ENCODE measurements around the gene DNAJC17. TPM values are rescaled to one million over a fixed set of nuclear protein-coding genes. Genes with fewer than 3 reads are reported as not detected.

Gene DNAJC17
- total and polyA plus RNA-seq, 4 donors, result 10.0 to 32.5 (median 19.9) TPM

DNA sequence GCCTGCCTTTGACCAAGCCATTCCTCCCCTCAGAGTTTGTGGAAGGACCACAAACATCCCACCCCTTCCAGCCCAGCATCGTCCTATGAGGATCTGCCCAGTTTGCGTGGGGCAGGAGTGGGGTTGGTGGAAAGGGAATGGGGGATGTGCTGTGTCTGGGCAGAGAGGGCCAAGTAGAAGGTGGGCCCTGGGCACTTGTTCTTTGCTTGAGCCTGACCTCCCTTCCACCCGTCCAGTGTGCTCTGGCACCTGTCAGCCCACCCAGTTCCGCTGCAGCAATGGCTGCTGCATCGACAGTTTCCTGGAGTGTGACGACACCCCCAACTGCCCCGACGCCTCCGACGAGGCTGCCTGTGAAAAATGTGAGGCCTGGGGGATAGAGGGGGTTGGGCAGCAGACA lies 46.9 kb upstream of the DNAJC17 start:
- TF ChIP-seq FOXA1 (IDR thresholded peaks at IDR 0.05) (no peak), YY1 (IDR thresholded peaks at IDR 0.05) (no peak), JUND (IDR thresholded peaks at IDR 0.05) (no peak), NR2F2 (IDR thresholded peaks at IDR 0.05) (no peak), SP1 (IDR thresholded peaks at IDR 0.05) (no peak), HNF4G (IDR thresholded peaks at IDR 0.05) (no peak), RAD21 (IDR thresholded peaks at IDR 0.05) (no peak), HNF4A (conservative IDR thresholded peaks at IDR 0.05) (no peak), GABPA (IDR thresholded peaks at IDR 0.05 in 1 of 2, conservative IDR thresholded peaks at IDR 0.05 in 1 of 2) (no peak), EGR1 (IDR thresholded peaks at IDR 0.05; ENCODE audit: low read depth in 2 of 2) (no peak), RXRA (IDR thresholded peaks at IDR 0.05) (no peak)
- TF ChIP-seq, protein P1, sequence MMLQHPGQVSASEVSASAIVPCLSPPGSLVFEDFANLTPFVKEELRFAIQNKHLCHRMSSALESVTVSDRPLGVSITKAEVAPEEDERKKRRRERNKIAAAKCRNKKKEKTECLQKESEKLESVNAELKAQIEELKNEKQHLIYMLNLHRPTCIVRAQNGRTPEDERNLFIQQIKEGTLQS (IDR thresholded peaks at IDR 0.05), result no peak
- TF ChIP-seq, protein P2, sequence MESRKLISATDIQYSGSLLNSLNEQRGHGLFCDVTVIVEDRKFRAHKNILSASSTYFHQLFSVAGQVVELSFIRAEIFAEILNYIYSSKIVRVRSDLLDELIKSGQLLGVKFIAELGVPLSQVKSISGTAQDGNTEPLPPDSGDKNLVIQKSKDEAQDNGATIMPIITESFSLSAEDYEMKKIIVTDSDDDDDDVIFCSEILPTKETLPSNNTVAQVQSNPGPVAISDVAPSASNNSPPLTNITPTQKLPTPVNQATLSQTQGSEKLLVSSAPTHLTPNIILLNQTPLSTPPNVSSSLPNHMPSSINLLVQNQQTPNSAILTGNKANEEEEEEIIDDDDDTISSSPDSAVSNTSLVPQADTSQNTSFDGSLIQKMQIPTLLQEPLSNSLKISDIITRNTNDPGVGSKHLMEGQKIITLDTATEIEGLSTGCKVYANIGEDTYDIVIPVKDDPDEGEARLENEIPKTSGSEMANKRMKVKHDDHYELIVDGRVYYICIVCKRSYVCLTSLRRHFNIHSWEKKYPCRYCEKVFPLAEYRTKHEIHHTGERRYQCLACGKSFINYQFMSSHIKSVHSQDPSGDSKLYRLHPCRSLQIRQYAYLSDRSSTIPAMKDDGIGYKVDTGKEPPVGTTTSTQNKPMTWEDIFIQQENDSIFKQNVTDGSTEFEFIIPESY (IDR thresholded peaks at IDR 0.05), result no peak
- Histone ChIP-seq H3K36me3 (ENCODE audit: control insufficient read depth in 4 of 4, insufficient read depth in 3 of 4, low read depth in 1 of 4, low read length in 3 of 4) (no peaks in the 10 kb centered on the region), H3K4me1 (ENCODE audit: control insufficient read depth in 4 of 4, insufficient read depth in 4 of 4, low read length in 3 of 4) (peaks cover 0 to 6% (median under 1%) of the 10 kb centered on the region in 4 donors), H3K27ac (ENCODE audit: low read depth in 1 of 2, low read length in 2 of 2) (no peak overlapping the region), H3K27me3 (ENCODE audit: control insufficient read depth in 4 of 4, insufficient read depth in 4 of 4, low read length in 3 of 4) (no peaks in the 10 kb centered on the region), H3K4me3 (ENCODE audit: low read depth in 1 of 3, low read length in 3 of 3) (no peak overlapping the region), H3K9ac (ENCODE audit: low read depth in 1 of 2, low read length in 2 of 2) (no peak overlapping the region), H3K9me3 (ENCODE audit: control insufficient read depth in 4 of 4, low read length in 3 of 4) (no peaks in the 10 kb centered on the region)
- WGBS, result 82% methylated on average over 10 of the region's 10 CpGs
- no peak for DNase-seq (ENCODE audit: low spot score)

DNA sequence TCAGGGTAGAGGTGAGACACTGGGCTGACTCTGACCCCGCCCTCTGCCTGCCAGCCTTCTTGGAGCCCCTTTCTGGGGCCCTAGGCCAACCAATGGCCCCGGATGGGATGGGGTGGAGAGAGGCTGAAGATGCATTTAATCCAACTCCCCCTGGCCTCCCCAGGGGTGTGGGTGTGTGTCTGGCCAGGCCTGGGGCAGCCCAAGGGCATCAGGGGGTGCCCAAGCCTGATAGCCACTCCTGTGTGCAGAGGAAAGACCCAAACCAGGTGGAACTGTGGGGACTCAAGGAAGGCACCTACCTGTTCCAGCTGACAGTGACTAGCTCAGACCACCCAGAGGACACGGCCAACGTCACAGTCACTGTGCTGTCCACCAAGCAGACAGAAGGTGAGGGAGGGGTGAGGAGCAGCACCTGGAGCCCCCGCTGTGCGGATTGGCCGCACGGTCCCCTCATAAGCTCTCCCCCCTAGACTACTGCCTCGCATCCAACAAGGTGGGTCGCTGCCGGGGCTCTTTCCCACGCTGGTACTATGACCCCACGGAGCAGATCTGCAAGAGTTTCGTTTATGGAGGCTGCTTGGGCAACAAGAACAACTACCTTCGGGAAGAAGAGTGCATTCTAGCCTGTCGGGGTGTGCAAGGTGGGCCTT lies 46.1 kb upstream of the DNAJC17 start:
- peaks cover 0 to 6% (median under 1%) of the 10 kb centered on the region in 4 donors for H3K4me1 ChIP-seq (ENCODE audit: control insufficient read depth in 4 of 4, insufficient read depth in 4 of 4, low read length in 3 of 4)
- H3K36me3 ChIP-seq (ENCODE audit: control insufficient read depth in 4 of 4, insufficient read depth in 3 of 4, low read depth in 1 of 4, low read length in 3 of 4), result no peaks in the 10 kb centered on the region
- H3K9me3 ChIP-seq (ENCODE audit: control insufficient read depth in 4 of 4, low read length in 3 of 4), result no peaks in the 10 kb centered on the region
- DNase-seq (ENCODE audit: low spot score), result no peak
- WGBS, result 91% methylated on average over 16 of the region's 16 CpGs
- TF ChIP-seq, protein P1 (IDR thresholded peaks at IDR 0.05), result no peak
- TF ChIP-seq YY1 (IDR thresholded peaks at IDR 0.05), result no peak
- TF ChIP-seq SP1 (IDR thresholded peaks at IDR 0.05), result no peak
- H3K9ac ChIP-seq (ENCODE audit: low read depth in 1 of 2, low read length in 2 of 2), result no peak overlapping the region
- no peaks in the 10 kb centered on the region for H3K27me3 ChIP-seq (ENCODE audit: control insufficient read depth in 4 of 4, insufficient read depth in 4 of 4, low read length in 3 of 4)
- no peak overlapping the region for H3K27ac ChIP-seq (ENCODE audit: low read depth in 1 of 2, low read length in 2 of 2)
- no peak overlapping the region for H3K4me3 ChIP-seq (ENCODE audit: low read depth in 1 of 3, low read length in 3 of 3)

DNA sequence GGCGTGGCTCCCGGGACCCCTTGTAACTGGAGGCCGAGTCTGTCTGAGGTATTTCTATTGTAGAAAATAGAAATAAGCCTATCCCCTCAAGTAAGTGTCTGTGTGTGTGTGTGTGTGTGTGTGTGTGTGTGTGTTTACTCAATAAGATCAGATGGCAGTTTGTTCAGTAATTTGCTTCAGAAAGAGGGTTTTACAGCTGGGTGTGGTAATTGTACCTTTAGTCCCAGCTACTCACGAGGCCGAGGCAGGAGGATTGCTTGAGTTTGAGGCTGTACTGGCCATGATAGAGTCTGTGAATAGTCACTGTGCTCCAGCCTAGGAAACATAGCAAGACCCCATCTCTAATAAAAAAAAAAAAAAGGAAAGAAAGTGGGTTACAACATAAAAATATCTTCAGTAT lies 45.3 kb upstream of the DNAJC17 start:
- 91% methylated on average over 5 of the region's 5 CpGs for WGBS
- Histone ChIP-seq H3K4me1 (ENCODE audit: control insufficient read depth in 4 of 4, insufficient read depth in 4 of 4, low read length in 3 of 4) (peaks cover 0 to 2% (median under 1%) of the 10 kb centered on the region in 4 donors), H3K9ac (ENCODE audit: low read depth in 1 of 2, low read length in 2 of 2) (no peak overlapping the region), H3K27ac (ENCODE audit: low read depth in 1 of 2, low read length in 2 of 2) (no peak overlapping the region), H3K36me3 (ENCODE audit: control insufficient read depth in 4 of 4, insufficient read depth in 3 of 4, low read depth in 1 of 4, low read length in 3 of 4) (no peaks in the 10 kb centered on the region), H3K27me3 (ENCODE audit: control insufficient read depth in 4 of 4, insufficient read depth in 4 of 4, low read length in 3 of 4) (no peaks in the 10 kb centered on the region), H3K9me3 (ENCODE audit: control insufficient read depth in 4 of 4, low read length in 3 of 4) (no peaks in the 10 kb centered on the region), H3K4me3 (ENCODE audit: low read depth in 1 of 3, low read length in 3 of 3) (no peak overlapping the region)
- TF ChIP-seq JUND (IDR thresholded peaks at IDR 0.05) (no peak), TAF1 (conservative IDR thresholded peaks at IDR 0.05) (no peak), GABPA (IDR thresholded peaks at IDR 0.05 in 1 of 2, conservative IDR thresholded peaks at IDR 0.05 in 1 of 2) (no peak), YY1 (IDR thresholded peaks at IDR 0.05) (no peak), RAD21 (IDR thresholded peaks at IDR 0.05) (no peak), HNF4A (conservative IDR thresholded peaks at IDR 0.05) (no peak), FOXA1 (IDR thresholded peaks at IDR 0.05) (no peak), HNF4G (IDR thresholded peaks at IDR 0.05) (no peak), EGR1 (IDR thresholded peaks at IDR 0.05; ENCODE audit: low read depth in 2 of 2) (no peak), FOXA2 (IDR thresholded peaks at IDR 0.05) (no peak), NR2F2 (IDR thresholded peaks at IDR 0.05) (no peak), SP1 (IDR thresholded peaks at IDR 0.05) (no peak)
- TF ChIP-seq, protein P3, sequence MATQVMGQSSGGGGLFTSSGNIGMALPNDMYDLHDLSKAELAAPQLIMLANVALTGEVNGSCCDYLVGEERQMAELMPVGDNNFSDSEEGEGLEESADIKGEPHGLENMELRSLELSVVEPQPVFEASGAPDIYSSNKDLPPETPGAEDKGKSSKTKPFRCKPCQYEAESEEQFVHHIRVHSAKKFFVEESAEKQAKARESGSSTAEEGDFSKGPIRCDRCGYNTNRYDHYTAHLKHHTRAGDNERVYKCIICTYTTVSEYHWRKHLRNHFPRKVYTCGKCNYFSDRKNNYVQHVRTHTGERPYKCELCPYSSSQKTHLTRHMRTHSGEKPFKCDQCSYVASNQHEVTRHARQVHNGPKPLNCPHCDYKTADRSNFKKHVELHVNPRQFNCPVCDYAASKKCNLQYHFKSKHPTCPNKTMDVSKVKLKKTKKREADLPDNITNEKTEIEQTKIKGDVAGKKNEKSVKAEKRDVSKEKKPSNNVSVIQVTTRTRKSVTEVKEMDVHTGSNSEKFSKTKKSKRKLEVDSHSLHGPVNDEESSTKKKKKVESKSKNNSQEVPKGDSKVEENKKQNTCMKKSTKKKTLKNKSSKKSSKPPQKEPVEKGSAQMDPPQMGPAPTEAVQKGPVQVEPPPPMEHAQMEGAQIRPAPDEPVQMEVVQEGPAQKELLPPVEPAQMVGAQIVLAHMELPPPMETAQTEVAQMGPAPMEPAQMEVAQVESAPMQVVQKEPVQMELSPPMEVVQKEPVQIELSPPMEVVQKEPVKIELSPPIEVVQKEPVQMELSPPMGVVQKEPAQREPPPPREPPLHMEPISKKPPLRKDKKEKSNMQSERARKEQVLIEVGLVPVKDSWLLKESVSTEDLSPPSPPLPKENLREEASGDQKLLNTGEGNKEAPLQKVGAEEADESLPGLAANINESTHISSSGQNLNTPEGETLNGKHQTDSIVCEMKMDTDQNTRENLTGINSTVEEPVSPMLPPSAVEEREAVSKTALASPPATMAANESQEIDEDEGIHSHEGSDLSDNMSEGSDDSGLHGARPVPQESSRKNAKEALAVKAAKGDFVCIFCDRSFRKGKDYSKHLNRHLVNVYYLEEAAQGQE (IDR thresholded peaks at IDR 0.05), result no peak
- TF ChIP-seq, protein P1 (IDR thresholded peaks at IDR 0.05), result no peak
- DNase-seq (ENCODE audit: low spot score), result no peak

All from liver (tissue), 9 donors.